GM10248 (cell line): ENCODE data around the gene SCG3.
A peak's percentile ranks its signal among the peaks of the same experiment; 100 is the strongest.

Experiments used
- CTCF ChIA-PET: fragments of 300-600 bp; sonication (Branson Sonifier 250); formaldehyde crosslinking; extraction: SDS; loops from one replicate; lab custom pipeline; 2021; ENCODE audit warnings: antibody characterized with exemption; lab: Yijun Ruan, JAX
- POLR2A ChIA-PET: fragments of 350-650 bp; sonication (Branson Sonifier 250); formaldehyde crosslinking; extraction: SDS; loops from one replicate; lab custom pipeline; 2020; ENCODE audit warnings: antibody characterized with exemption; lab: Yijun Ruan, JAX
- DNase-seq: peaks from one replicate; pipeline ENCODE4 v3.0.0; 2012; ENCODE audit errors: extremely low spot score
- TF ChIP-seq, protein P1 (sequence below): IDR thresholded peaks from 2 replicates; pipeline ENCODE4 v1.5.1; 2012; ENCODE audit warnings: mild to moderate bottlenecking, low read depth; ENCODE audit errors: extremely low read depth, missing control alignments, control extremely low read depth

The SCG3 gene

DNA sequence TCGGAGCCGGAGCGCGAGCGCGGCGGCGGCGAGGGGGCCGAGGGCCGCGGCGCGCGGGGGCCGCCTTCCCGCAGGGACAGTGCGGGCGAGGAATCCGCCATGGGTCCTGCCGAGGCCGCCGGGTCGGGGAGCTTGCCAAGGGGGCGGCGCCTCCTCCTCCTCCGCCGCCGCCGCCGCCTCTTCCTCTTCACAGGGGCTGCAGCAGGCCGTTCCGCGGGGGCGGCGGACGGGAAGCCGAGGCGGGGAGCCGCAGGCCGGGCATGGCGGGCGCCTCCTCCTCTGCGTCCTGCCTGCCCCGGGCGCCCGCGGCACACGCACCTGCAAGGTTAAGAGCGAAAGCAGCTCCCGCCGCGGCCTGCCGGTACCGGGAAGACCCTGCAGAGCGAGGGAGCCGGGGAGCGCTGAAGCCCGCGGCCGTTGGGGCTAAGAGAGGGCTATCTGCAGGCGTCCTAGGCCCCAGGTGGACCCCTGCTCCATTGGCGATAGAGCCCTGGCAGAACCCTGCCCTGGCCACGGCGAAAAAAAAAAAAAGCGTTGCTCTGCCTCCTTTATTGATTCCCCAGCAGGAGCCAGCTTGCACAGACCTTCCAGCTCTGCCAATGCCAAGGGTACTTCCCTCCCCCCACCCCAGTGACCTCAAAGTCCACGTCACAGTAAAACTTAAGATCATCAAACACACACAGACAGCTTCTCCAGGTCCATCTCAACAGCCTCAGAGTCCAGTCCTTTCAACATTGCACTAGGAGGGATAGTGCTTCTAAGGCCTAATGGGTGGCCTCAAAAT lies 56.4 kb downstream of the SCG3 start, which contains the start of gene LYSMD2:
LYSMD2 (minus strand) TSS at position 134 of the 784 bp plus-strand sequence; CDS start at position 101, 33 bp downstream.
- ChIA-PET CTCF (interaction anchor here (0.8 to 3.7 kb wide), 6 partner anchors 11 to 116 kb away, joined by 3 to 18 read pairs (median 6); no protein-coding TSS in a partner anchor), POLR2A (no interaction called here)
- TF ChIP-seq, protein P1, sequence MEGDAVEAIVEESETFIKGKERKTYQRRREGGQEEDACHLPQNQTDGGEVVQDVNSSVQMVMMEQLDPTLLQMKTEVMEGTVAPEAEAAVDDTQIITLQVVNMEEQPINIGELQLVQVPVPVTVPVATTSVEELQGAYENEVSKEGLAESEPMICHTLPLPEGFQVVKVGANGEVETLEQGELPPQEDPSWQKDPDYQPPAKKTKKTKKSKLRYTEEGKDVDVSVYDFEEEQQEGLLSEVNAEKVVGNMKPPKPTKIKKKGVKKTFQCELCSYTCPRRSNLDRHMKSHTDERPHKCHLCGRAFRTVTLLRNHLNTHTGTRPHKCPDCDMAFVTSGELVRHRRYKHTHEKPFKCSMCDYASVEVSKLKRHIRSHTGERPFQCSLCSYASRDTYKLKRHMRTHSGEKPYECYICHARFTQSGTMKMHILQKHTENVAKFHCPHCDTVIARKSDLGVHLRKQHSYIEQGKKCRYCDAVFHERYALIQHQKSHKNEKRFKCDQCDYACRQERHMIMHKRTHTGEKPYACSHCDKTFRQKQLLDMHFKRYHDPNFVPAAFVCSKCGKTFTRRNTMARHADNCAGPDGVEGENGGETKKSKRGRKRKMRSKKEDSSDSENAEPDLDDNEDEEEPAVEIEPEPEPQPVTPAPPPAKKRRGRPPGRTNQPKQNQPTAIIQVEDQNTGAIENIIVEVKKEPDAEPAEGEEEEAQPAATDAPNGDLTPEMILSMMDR = no peak
- peak; percentile 74 for DNase-seq

DNA sequence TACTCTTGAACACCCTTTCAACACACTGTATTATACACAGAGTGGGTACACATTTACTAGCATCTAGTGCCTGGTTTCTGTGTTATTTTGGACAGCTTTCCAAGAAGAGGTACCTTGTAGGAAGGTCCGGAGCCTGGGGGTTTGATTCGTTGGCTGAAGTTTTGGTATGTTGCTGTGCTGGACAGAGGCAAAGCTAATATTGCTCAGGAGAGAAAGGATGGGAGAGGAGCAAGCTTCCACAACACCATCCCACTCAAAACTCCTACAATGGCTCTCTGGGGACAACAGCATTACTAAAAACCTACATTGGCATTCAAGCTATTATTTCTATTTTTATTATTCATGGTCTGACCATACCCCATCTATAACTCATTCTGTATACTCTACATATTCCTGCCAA lies 57.2 kb downstream of the SCG3 start:
- TF ChIP-seq, protein P1 = no peak
- DNase-seq = no peak
- ChIA-PET POLR2A (no interaction called here), CTCF (interaction anchor here (1.3 to 3.7 kb wide), 3 partner anchors 19 to 89 kb away, joined by 3 to 15 read pairs (median 8); no protein-coding TSS in a partner anchor)

DNA sequence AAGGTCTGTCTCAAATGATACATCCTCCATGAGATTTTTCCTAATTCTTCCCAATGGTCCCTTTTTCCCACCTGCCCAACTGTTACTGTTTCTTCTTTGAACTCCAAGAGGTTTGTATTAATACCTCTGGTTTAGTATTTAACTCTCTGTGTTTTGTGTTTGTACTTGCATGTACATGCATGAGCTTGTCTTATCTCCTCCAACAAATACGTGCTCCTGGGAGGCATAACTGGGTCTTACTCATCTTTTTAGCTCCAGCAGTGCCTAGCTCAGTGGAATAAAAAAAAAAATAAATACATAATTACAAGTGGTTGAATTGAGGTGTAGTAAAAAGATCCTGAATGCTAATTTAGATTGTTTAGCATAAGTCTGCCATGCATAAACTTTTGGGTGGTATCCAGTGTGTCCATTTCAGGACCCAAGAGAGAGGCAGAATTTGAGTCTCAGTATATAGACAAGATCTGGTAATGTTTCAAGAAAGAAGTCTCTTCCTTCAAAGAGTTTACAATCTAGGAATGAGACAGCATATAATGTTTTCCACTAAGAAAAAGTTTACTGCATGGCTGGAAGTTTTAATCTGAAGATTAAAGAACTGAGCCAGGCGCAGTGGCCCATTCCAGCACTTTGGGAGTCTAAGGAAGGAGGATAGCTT lies 57.9 kb downstream of the SCG3 start:
- ChIA-PET CTCF (interaction anchor here (2.2 to 3.7 kb wide), 2 partner anchors 38 to 89 kb away, joined by 8 to 15 read pairs; no protein-coding TSS in a partner anchor), POLR2A (no interaction called here)
- TF ChIP-seq, protein P1 = no peak
- no peak for DNase-seq

DNA sequence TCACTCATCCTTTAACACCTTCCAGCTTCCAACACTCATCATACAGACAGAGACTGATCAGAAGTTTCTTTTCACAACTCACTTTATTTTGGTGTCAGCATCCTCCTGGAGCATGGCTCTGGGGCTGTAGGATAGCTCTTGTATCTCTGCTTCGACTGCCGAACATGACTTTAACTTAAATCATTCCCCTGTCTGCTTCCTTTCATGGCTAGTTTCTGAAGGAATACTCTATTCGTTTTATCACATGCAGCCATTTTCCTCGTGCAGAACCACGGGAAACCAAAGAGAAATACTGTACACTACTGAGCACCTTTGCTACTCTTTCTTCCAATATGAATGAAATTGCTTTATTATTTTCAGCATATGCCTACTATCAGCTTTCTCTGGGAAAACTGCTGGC lies 68.0 kb downstream of the SCG3 start:
- CTCF ChIA-PET = interaction anchor here (1.2 to 2.6 kb wide), 4 partner anchors 13 to 32 kb away, joined by 3 to 10 read pairs (median 4); partner anchors contain the start of gene LYSMD2
- POLR2A ChIA-PET = no interaction called here
- TF ChIP-seq, protein P1 = no peak
- no peak for DNase-seq

DNA sequence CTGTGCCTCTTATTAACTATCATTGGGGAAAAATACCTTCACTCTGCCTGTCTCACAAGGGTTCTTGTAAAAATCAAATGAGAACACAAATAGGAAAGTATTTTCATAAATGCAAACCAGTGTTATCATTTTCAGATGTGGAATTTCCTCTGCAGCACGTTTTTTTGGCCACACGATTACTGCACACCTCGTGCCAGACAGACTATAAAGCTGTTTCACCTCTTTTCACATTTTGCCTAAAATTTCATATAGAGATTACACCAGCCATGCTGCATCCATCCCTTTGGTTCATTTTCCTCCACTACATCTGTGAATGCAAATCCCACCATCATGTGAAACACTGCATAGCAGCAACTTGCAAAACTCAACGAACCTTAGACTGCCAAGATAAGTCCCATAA lies 68.9 kb downstream of the SCG3 start:
- ChIA-PET CTCF (no interaction called here), POLR2A (no interaction called here)
- no peak for DNase-seq
- TF ChIP-seq, protein P1 = no peak
